GM23248 (cell line): ENCODE measurements around the gene FAM187B. TPM values are rescaled to one million over a fixed set of nuclear protein-coding genes. Genes with fewer than 3 reads are reported as not detected.
"Not testable (repeated sequence)": the region's sequence is repeated elsewhere in the genome, so short reads cannot be mapped to it uniquely, and the experiment has no call there.

Experiments used
- DNase-seq: peaks from one replicate; pipeline ENCODE4 v3.0.0-alpha.2; 2015
- H2AFZ ChIP-seq: fragments of 200-600 bp; sonication (generic); 2 replicates; pipeline ENCODE4 v1.6.1; 2016; ENCODE audit warnings: antibody characterized with exemption
- H3F3A ChIP-seq: fragments of 200-600 bp; sonication (generic); 2 replicates; pipeline ENCODE4 v1.6.1; 2016; ENCODE audit warnings: mild to moderate bottlenecking, antibody characterized with exemption, mixed run types; ENCODE audit not compliant: insufficient read depth
- H3K27ac ChIP-seq: fragments of 200-600 bp; sonication (generic); 2 replicates; pipeline ENCODE4 v1.5.1; 2016; ENCODE audit warnings: mild to moderate bottlenecking
- H3K27me3 ChIP-seq: fragments of 200-600 bp; sonication (generic); replicated peaks from 2 replicates; pipeline ENCODE4 v1.6.1; 2016; ENCODE audit warnings: mild to moderate bottlenecking; ENCODE audit not compliant: insufficient read depth
- H3K36me3 ChIP-seq: fragments of 200-600 bp; sonication (generic); 2 replicates; pipeline ENCODE4 v1.6.1; 2016; ENCODE audit warnings: low read depth, mild to moderate bottlenecking
- H3K4me1 ChIP-seq: fragments of 200-600 bp; sonication (generic); 2 replicates; pipeline ENCODE4 v1.6.1; 2016; ENCODE audit warnings: mild to moderate bottlenecking; ENCODE audit not compliant: insufficient read depth
- H3K4me2 ChIP-seq: fragments of 200-600 bp; sonication (generic); one replicate; pipeline ENCODE4 v1.6.1; 2016; ENCODE audit warnings: mild to moderate bottlenecking; ENCODE audit not compliant: unreplicated experiment
- H3K4me3 ChIP-seq: fragments of 200-600 bp; sonication (generic); 2 replicates; pipeline ENCODE4 v1.5.1; 2016; ENCODE audit warnings: mild to moderate bottlenecking
- H3K79me2 ChIP-seq: fragments of 200-600 bp; sonication (generic); 2 replicates; pipeline ENCODE4 v1.6.1; 2016; ENCODE audit warnings: mild to moderate bottlenecking; ENCODE audit not compliant: insufficient read depth
- H3K9ac ChIP-seq: fragments of 200-600 bp; sonication (generic); 2 replicates; pipeline ENCODE4 v1.6.1; 2016; ENCODE audit warnings: mild to moderate bottlenecking
- H3K9me2 ChIP-seq: fragments of 200-600 bp; sonication (generic); 2 replicates; pipeline ENCODE4 v1.6.1; 2016; ENCODE audit warnings: mixed run types, mild to moderate bottlenecking, moderate library complexity; ENCODE audit not compliant: insufficient read depth
- H3K9me3 ChIP-seq: fragments of 200-600 bp; sonication (generic); one replicate; pipeline ENCODE4 v1.6.1; 2017; ENCODE audit warnings: low read depth
- H4K20me1 ChIP-seq: fragments of 200-600 bp; sonication (generic); 2 replicates; pipeline ENCODE4 v1.6.0; 2016; ENCODE audit not compliant: insufficient read depth
- EZH2 ChIP-seq: fragments of 200-600 bp; sonication (generic); IDR thresholded peaks from 2 replicates; pipeline ENCODE4 v1.6.1; 2018; ENCODE audit warnings: antibody characterized with exemption, mild to moderate bottlenecking; ENCODE audit not compliant: insufficient read depth, poor library complexity, severe bottlenecking
- EZH2phosphoT487 ChIP-seq: fragments of 200-600 bp; sonication (generic); IDR thresholded peaks from 2 replicates; pipeline ENCODE4 v1.6.1; 2018; ENCODE audit warnings: antibody characterized with exemption, moderate library complexity, mild to moderate bottlenecking, low read depth; ENCODE audit not compliant: insufficient read depth
- WGBS, 2 experiments: methylation state at CpG; one replicate each; pipeline ENCODE4 v1.1.6; 2015 to 2017; ENCODE audit warnings: low lambda C conversion rate in 2 of 2, low coverage in 1 of 2; ENCODE audit errors: missing lambda C conversion rate in 2 of 2; 5-methylcytosine and 5-hydroxymethylcytosine counted together
- in situ Hi-C: fragments of 300-500 bp; cut with MboI; formaldehyde crosslinking; loops from 2 replicates; pipeline ENCODE4 v1.15.0; 2020
- polyA plus RNA-seq: library from polyadenylated mRNA; unstranded; fragments of >200 nt; fragmentation: Nextera tagmentation; extraction: Ambion mirVana; gene quantifications from 2 replicates; pipeline ENCODE4 v1.2.1, GENCODE V29; 2016
- total RNA-seq: library from RNA; depleted of rRNA; stranded (reverse); fragments of >200 nt; shearing (Covaris generic); gene quantifications from 2 replicates; pipeline ENCODE4 v1.2.3, GENCODE V29; 2014

The FAM187B gene
- total and polyA plus RNA-seq, 2 experiments from 2014 or later: not detected

- no peak overlapping the region for H3K9ac ChIP-seq
- H3K27ac ChIP-seq: no peak overlapping the region
- H3K79me2 ChIP-seq: no peaks in the 10 kb centered on the region
- no peak for TF ChIP-seq EZH2
- no peak for TF ChIP-seq EZH2phosphoT487
- no peak overlapping the region for H3K4me3 ChIP-seq
- H3K9me3 ChIP-seq: no peaks in the 10 kb centered on the region
- DNase-seq: no peak
- in situ Hi-C loops: no loop called here
- no peaks in the 10 kb centered on the region for H3K9me2 ChIP-seq
- H3K36me3 ChIP-seq: no peaks in the 10 kb centered on the region
- WGBS, 2 experiments: 41 to 45% methylated on average over 6 of the region's 6 CpGs
- no peaks in the 10 kb centered on the region for H3F3A ChIP-seq
- peaks cover 11% of the 10 kb centered on the region; the same call in 1 of the 2 replicates for H3K27me3 ChIP-seq
- no peak overlapping the region for H2AFZ ChIP-seq
- no peak overlapping the region for H3K4me2 ChIP-seq
- H4K20me1 ChIP-seq: no peaks in the 10 kb centered on the region
- no peaks in the 10 kb centered on the region for H3K4me1 ChIP-seq
Measured at GRCh38 chr19:35205733-35206323, 22.7 kb downstream of the FAM187B start.

- peaks cover 13% of the 10 kb centered on the region for H3K27me3 ChIP-seq
- H3K9me2 ChIP-seq: no peaks in the 10 kb centered on the region
- no peaks in the 10 kb centered on the region for H3K4me1 ChIP-seq
- no peak overlapping the region for H3K27ac ChIP-seq
- no peaks in the 10 kb centered on the region for H3K36me3 ChIP-seq
- no peak overlapping the region for H3K4me2 ChIP-seq
- WGBS, 2 experiments: 44 to 45% methylated on average over 11 to 13 of the region's 13 CpGs
- H3K9me3 ChIP-seq: no peaks in the 10 kb centered on the region
- H3K4me3 ChIP-seq: no peak overlapping the region
- no peak for TF ChIP-seq EZH2
- TF ChIP-seq EZH2phosphoT487: no peak
- DNase-seq: no peak
- H3K9ac ChIP-seq: no peak overlapping the region
- H3F3A ChIP-seq: no peaks in the 10 kb centered on the region
- no peaks in the 10 kb centered on the region for H3K79me2 ChIP-seq
- no peak overlapping the region for H2AFZ ChIP-seq
- in situ Hi-C loops: no loop called here
- H4K20me1 ChIP-seq: no peaks in the 10 kb centered on the region
Measured at GRCh38 chr19:35204799-35205732, 23.5 kb downstream of the FAM187B start.

- WGBS, 2 experiments: 64 to 65% methylated on average over 4 of the region's 4 CpGs
- in situ Hi-C loops: no loop called here
- H3K4me1 ChIP-seq: no peaks in the 10 kb centered on the region
Measured at GRCh38 chr19:35202722-35203688, 25.5 kb downstream of the FAM187B start.

GRCh38 chr19:35199481-35199880 is 29.1 kb downstream of the FAM187B start:
- Histone ChIP-seq H2AFZ (no peak overlapping the region), H3K9ac (no peak overlapping the region), H3K9me2 (no peaks in the 10 kb centered on the region), H3K4me1 (peaks cover 9% of the 10 kb centered on the region), H3K4me2 (no peak overlapping the region), H3K36me3 (no peaks in the 10 kb centered on the region), H3K9me3 (no peaks in the 10 kb centered on the region), H3F3A (peaks cover 17% of the 10 kb centered on the region; the same call in 1 of the 2 replicates), H4K20me1 (no peaks in the 10 kb centered on the region), H3K4me3 (no peak overlapping the region), H3K79me2 (no peaks in the 10 kb centered on the region), H3K27ac (no peak overlapping the region), H3K27me3 (peaks cover 6% of the 10 kb centered on the region)
- TF ChIP-seq EZH2phosphoT487: no peak
- no peak for TF ChIP-seq EZH2
- DNase-seq: no peak
- in situ Hi-C loops: no loop called here
- WGBS, 2 experiments: 45 to 47% methylated on average over 2 of the region's 2 CpGs

More at GRCh38 chr19:35202722-35203688, 25.5 kb downstream of the FAM187B start:
- Histone ChIP-seq H3K27ac (no peak overlapping the region), H3K36me3 (no peaks in the 10 kb centered on the region), H3K9me3 (no peaks in the 10 kb centered on the region), H3K79me2 (no peaks in the 10 kb centered on the region), H3F3A (no peaks in the 10 kb centered on the region), H3K9ac (no peak overlapping the region), H2AFZ (no peak overlapping the region), H3K9me2 (no peaks in the 10 kb centered on the region), H3K4me2 (no peak overlapping the region), H3K27me3 (peaks cover 13% of the 10 kb centered on the region), H3K4me3 (no peak overlapping the region), H4K20me1 (no peaks in the 10 kb centered on the region)
- DNase-seq: no peak
- TF ChIP-seq EZH2phosphoT487: no peak
- TF ChIP-seq EZH2: no peak

GRCh38 chr19:35196861-35197260 is 31.7 kb downstream of the FAM187B start:
- H3K9me3 ChIP-seq, H3K36me3 ChIP-seq, H3K27me3 ChIP-seq, H3K4me2 ChIP-seq, in situ Hi-C loops, H3K9me2 ChIP-seq, H3K9ac ChIP-seq, H3K79me2 ChIP-seq, H2AFZ ChIP-seq, H4K20me1 ChIP-seq, H3K4me1 ChIP-seq, H3K4me3 ChIP-seq, H3K27ac ChIP-seq: not testable (repeated sequence)
- WGBS, 2 experiments: 58 to 65% methylated on average over 6 of the region's 6 CpGs
- peak; percentile 31 for DNase-seq
- peaks cover 17% of the 10 kb centered on the region; the same call in 1 of the 2 replicates for H3F3A ChIP-seq
